ENCODE results near the gene OR10A3.

OR10A3 gene

DNA sequence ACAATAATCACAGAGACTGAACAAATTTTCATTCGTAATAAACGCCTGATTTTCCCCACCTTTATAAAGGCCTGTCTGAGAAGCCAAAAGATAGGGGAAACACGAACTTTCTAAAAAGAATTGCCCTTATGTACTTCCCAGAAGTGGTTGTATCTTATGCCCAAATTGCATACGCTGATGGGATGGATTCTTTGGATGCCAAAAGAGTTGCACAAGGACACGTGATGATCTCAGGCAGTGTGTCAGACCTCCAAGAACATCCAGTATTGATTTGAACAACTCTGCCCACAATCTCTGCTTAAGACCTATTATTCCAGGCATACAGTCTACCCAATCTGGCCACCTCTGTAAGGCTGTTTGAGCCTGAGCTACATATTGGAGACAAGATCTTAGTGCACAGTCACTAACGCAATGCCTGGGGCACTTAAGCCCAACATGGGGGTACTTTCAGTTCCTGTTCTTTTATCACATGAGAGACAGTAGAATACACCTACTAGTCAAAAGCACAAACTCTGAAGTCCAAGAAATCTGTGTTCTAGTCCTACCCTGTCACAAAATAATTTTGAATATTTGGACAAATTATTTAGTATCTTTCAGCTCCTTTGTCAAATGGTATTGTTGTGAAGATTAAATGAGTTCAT, 49.3 kb downstream of the OR10A3 start:
- peak; percentile 66 for DNase-seq (ENCODE audit: low spot score)

DNA sequence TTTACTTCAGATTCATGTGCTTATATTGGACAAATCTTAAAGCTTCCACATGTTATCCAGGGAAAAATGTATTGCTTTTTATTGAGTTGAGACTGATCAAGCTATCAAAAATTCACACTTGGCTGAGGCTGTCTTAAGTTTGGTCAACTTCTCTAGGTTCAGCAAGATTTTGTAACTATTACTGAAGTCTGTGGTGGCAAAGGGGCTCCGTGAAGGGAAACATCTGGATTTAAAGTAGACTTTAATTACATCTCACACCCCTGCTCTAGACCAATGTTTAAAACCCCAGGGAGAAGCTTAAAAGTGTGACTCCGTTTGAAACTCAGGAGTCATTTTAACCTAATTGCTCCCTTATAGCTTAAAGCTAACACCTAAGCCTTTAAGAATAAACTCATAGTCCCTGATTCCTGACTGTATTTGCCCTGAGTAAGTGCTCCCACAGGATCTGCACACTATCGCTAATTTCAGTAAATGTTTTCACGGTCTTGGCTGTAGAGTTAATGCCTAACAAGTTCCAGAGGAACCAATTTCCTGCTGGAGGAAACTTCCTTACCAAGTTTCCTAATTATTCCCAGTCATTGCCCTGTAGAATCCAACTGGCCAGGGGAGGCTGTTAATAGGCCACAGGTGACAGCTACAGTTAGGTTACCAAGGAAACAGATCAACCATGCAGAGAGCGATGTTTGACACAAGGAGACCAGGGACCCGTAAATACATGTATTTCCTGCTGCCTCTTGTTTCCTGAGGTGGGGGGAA, 50.9 kb downstream of the OR10A3 start:
- DNase-seq (ENCODE audit: low spot score), result no peak

DNA sequence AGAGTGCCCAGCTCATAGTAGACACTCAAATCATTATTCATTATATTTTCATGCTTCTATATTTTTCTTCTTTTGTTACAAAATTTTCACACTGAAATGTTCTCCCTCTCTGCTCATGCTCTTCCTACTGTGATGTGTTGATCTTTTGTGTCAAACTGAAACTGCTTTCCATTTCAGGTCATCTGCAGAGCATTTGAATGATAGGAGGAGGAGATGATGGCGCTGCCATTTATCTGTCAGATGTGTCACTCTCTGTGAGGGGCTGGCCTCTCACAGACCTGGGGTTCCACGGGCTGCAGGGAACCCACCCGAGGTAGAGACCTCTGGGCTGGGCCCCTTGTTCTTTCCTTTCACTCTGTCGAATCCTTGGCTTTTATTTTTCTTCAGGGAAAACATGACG, 51.5 kb downstream of the OR10A3 start:
- no peak for DNase-seq (ENCODE audit: low spot score)

All from AG20443 (cell line).